ENCODE measurements around the gene ABHD12. TPM values are rescaled to one million over a fixed set of nuclear protein-coding genes. Genes with fewer than 3 reads are reported as not detected.

The ABHD12 gene
- polyA plus RNA-seq (2013, experiment 1 of 2), result 24.8 TPM
- 27.3 TPM for polyA plus RNA-seq (2013, experiment 2 of 2)

- Histone ChIP-seq H3K4me2 (ENCODE audit: insufficient read depth, low read length, poor library complexity, severe bottlenecking) (peak within 1 kb of the TSS; percentile 91), H3K27ac (replicated peaks; ENCODE audit: low read length) (peak within 1 kb of the TSS; percentile 94), H3K14ac (ENCODE audit: low read length) (peak within 1 kb of the TSS; percentile 89), H3K18ac (ENCODE audit: low read length) (peak within 1 kb of the TSS; percentile 97), H2BK15ac (ENCODE audit: low read length) (peak within 1 kb of the TSS; percentile 92), H4K8ac (ENCODE audit: low read depth, low read length) (no peak within 1 kb of the TSS), H2AK5ac (ENCODE audit: low read depth, low read length) (peak within 1 kb of the TSS; percentile 88), H3K79me1 (ENCODE audit: low read depth, low read length) (peaks cover 5% of the 10 kb centered on the region), H4K91ac (ENCODE audit: low read depth, low read length, poor library complexity) (no peak within 1 kb of the TSS), H3K27me3 (ENCODE audit: control insufficient read depth in 3 of 3, insufficient read depth in 3 of 3, low read depth in 1 of 3, low read length in 3 of 3) (no peaks in the 10 kb centered on the region), H3K9ac (ENCODE audit: low read depth, low read length, poor library complexity) (peak within 1 kb of the TSS; percentile 97), H2AFZ (ENCODE audit: low read length) (peak within 1 kb of the TSS; percentile 96), H3K4me3 (ENCODE audit: low read length in 2 of 2) (peak within 1 kb of the TSS; percentile 86 to 100), H2BK5ac (ENCODE audit: low read length) (no peak within 1 kb of the TSS), H2BK120ac (ENCODE audit: low read depth, low read length) (peak within 1 kb of the TSS; percentile 22), H2BK12ac (ENCODE audit: low read length) (peak within 1 kb of the TSS; percentile 58), H3K4me1 (ENCODE audit: control insufficient read depth in 2 of 2, insufficient read depth in 1 of 2, low read depth in 1 of 2, low read length in 2 of 2) (peaks cover 0 to 3% of the 10 kb centered on the region in 2 donors), H3K36me3 (replicated peaks in 1 of 2; ENCODE audit: control insufficient read depth in 2 of 2, insufficient read depth in 2 of 2, low read length in 2 of 2) (peaks cover 3 to 15% of the 10 kb centered on the region in 2 donors), H3K9me3 (replicated peaks in 1 of 2; ENCODE audit: control insufficient read depth in 2 of 2, insufficient read depth in 1 of 2, low read depth in 1 of 2, low read length in 2 of 2) (peaks cover 0 to 5% of the 10 kb centered on the region in 2 donors), H3K4ac (ENCODE audit: low read length) (peak within 1 kb of the TSS; percentile 84), H3K23ac (ENCODE audit: low read depth, low read length, poor library complexity) (peak within 1 kb of the TSS; percentile 95)
- DNase-seq (ENCODE audit: low spot score), result peak; percentile 92
- WGBS, 2 donors (ENCODE audit: extremely low coverage in 2 of 2, insufficient read length in 2 of 2, insufficient replicate concordance in 1 of 2), result no CpG with 5 or more reads among the region's 91 CpGs
These were observed at the start of gene ABHD12 for GRCh38 chr20:25390538-25391528. TSS of gene ABHD12 (minus strand) at chr20:25390835. CDS start at chr20:25390703, 132 bp downstream.

- Histone ChIP-seq H2BK5ac (ENCODE audit: low read length) (no peak overlapping the region), H3K9ac (ENCODE audit: low read depth, low read length, poor library complexity) (no peak overlapping the region), H2BK15ac (ENCODE audit: low read length) (no peak overlapping the region), H4K8ac (ENCODE audit: low read depth, low read length) (no peak overlapping the region), H2BK12ac (ENCODE audit: low read length) (no peak overlapping the region), H3K14ac (ENCODE audit: low read length) (no peak overlapping the region), H3K4ac (ENCODE audit: low read length) (no peak overlapping the region), H3K79me1 (ENCODE audit: low read depth, low read length) (no peaks in the 10 kb centered on the region), H3K23ac (ENCODE audit: low read depth, low read length, poor library complexity) (no peak overlapping the region), H2AFZ (ENCODE audit: low read length) (no peak overlapping the region), H2BK120ac (ENCODE audit: low read depth, low read length) (no peak overlapping the region), H3K18ac (ENCODE audit: low read length) (no peak overlapping the region), H3K4me2 (ENCODE audit: insufficient read depth, low read length, poor library complexity, severe bottlenecking) (no peak overlapping the region), H3K4me3 (ENCODE audit: low read length in 2 of 2) (no peak overlapping the region), H3K4me1 (ENCODE audit: control insufficient read depth in 2 of 2, insufficient read depth in 1 of 2, low read depth in 1 of 2, low read length in 2 of 2) (peaks cover 3 to 4% of the 10 kb centered on the region in 2 donors), H3K27me3 (ENCODE audit: control insufficient read depth in 3 of 3, insufficient read depth in 3 of 3, low read depth in 1 of 3, low read length in 3 of 3) (no peaks in the 10 kb centered on the region), H2AK5ac (ENCODE audit: low read depth, low read length) (no peak overlapping the region), H3K36me3 (replicated peaks in 1 of 2; ENCODE audit: control insufficient read depth in 2 of 2, insufficient read depth in 2 of 2, low read length in 2 of 2) (peaks cover 10 to 90% of the 10 kb centered on the region in 2 donors), H3K27ac (replicated peaks; ENCODE audit: low read length) (no peak overlapping the region), H4K91ac (ENCODE audit: low read depth, low read length, poor library complexity) (no peak overlapping the region), H3K9me3 (replicated peaks in 1 of 2; ENCODE audit: control insufficient read depth in 2 of 2, insufficient read depth in 1 of 2, low read depth in 1 of 2, low read length in 2 of 2) (no peaks in the 10 kb centered on the region)
- WGBS, 2 donors (ENCODE audit: extremely low coverage in 2 of 2, insufficient read length in 2 of 2, insufficient replicate concordance in 1 of 2), result no CpG with 5 or more reads among the region's 3 CpGs
- DNase-seq (ENCODE audit: low spot score), result no peak
These were observed 48.7 kb upstream of the ABHD12 start for GRCh38 chr20:25439328-25439727.

DNA sequence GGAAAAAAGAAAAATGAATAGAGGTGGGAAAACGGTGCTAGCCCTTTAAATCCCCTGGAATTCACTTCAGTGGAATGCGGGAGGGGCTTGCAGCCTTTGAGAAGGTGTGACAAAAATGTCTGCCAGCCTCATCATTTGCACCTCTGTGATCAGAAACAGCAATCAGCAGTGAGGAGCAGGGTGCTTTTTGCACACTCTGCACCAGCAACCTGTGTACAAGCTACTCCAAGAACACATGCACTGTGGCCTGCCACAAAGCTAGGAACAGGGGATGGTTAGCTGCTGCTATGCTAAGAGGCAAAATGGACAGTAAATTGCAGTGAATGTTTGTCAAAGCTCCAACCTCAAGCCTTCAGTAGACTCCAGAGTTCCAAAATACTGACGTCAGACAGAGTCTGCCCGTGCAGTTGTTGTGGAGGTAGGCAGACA, 46.5 kb upstream of the ABHD12 start:
- Histone ChIP-seq H4K91ac (ENCODE audit: low read depth, low read length, poor library complexity) (no peak overlapping the region), H3K27me3 (ENCODE audit: control insufficient read depth in 3 of 3, insufficient read depth in 3 of 3, low read depth in 1 of 3, low read length in 3 of 3) (no peaks in the 10 kb centered on the region), H2BK5ac (ENCODE audit: low read length) (no peak overlapping the region), H3K4me3 (ENCODE audit: low read length in 2 of 2) (no peak overlapping the region), H2BK12ac (ENCODE audit: low read length) (no peak overlapping the region), H3K36me3 (replicated peaks in 1 of 2; ENCODE audit: control insufficient read depth in 2 of 2, insufficient read depth in 2 of 2, low read length in 2 of 2) (peaks cover 11 to 87% of the 10 kb centered on the region in 2 donors), H3K79me1 (ENCODE audit: low read depth, low read length) (no peaks in the 10 kb centered on the region), H3K14ac (ENCODE audit: low read length) (no peak overlapping the region), H2AFZ (ENCODE audit: low read length) (peak overlapping the region; percentile 31), H2BK15ac (ENCODE audit: low read length) (no peak overlapping the region), H3K4me1 (ENCODE audit: control insufficient read depth in 2 of 2, insufficient read depth in 1 of 2, low read depth in 1 of 2, low read length in 2 of 2) (peaks cover 3 to 4% of the 10 kb centered on the region in 2 donors), H3K9ac (ENCODE audit: low read depth, low read length, poor library complexity) (peak overlapping the region; percentile 65), H3K9me3 (replicated peaks in 1 of 2; ENCODE audit: control insufficient read depth in 2 of 2, insufficient read depth in 1 of 2, low read depth in 1 of 2, low read length in 2 of 2) (peaks cover 0 to under 1% of the 10 kb centered on the region in 2 donors), H3K18ac (ENCODE audit: low read length) (peak overlapping the region; percentile 49), H2AK5ac (ENCODE audit: low read depth, low read length) (no peak overlapping the region), H3K4me2 (ENCODE audit: insufficient read depth, low read length, poor library complexity, severe bottlenecking) (no peak overlapping the region), H3K4ac (ENCODE audit: low read length) (peak overlapping the region; percentile 1), H3K23ac (ENCODE audit: low read depth, low read length, poor library complexity) (no peak overlapping the region), H3K27ac (replicated peaks; ENCODE audit: low read length) (peak overlapping the region; percentile 80), H4K8ac (ENCODE audit: low read depth, low read length) (no peak overlapping the region), H2BK120ac (ENCODE audit: low read depth, low read length) (no peak overlapping the region)
- DNase-seq (ENCODE audit: low spot score), result peak; percentile 32
- WGBS, 2 donors (ENCODE audit: extremely low coverage in 2 of 2, insufficient read length in 2 of 2, insufficient replicate concordance in 1 of 2), result no CpG with 5 or more reads among the region's 4 CpGs

DNA sequence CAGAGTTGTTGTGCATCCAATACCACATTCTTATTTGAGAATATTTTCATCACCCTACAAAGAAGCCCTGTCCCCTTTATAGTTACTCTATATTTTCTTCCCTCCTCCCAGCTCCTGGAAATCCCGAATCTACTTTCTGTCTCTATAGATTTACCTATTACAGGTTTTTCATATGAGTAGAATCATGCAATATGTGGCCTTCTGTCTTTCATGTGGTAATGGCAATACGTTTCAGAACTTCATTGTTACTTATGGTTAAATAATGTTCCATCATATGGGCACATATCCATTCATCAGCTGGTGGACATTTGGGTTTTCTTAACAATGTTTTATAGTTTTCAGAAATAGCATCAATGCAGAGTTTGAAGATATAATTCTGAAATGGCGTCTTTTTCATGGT, 33.9 kb upstream of the ABHD12 start:
- no peak overlapping the region for H3K4ac ChIP-seq (ENCODE audit: low read length)
- H2BK120ac ChIP-seq (ENCODE audit: low read depth, low read length), result no peak overlapping the region
- H3K36me3 ChIP-seq (replicated peaks in 1 of 2; ENCODE audit: control insufficient read depth in 2 of 2, insufficient read depth in 2 of 2, low read length in 2 of 2), result peaks cover 18 to 92% of the 10 kb centered on the region in 2 donors
- H3K27ac ChIP-seq (replicated peaks; ENCODE audit: low read length), result no peak overlapping the region
- no peak for DNase-seq (ENCODE audit: low spot score)
- H3K23ac ChIP-seq (ENCODE audit: low read depth, low read length, poor library complexity), result no peak overlapping the region
- no peak overlapping the region for H3K14ac ChIP-seq (ENCODE audit: low read length)
- no peaks in the 10 kb centered on the region for H3K79me1 ChIP-seq (ENCODE audit: low read depth, low read length)
- no peak overlapping the region for H2BK5ac ChIP-seq (ENCODE audit: low read length)
- WGBS, 2 donors (ENCODE audit: extremely low coverage in 2 of 2, insufficient read length in 2 of 2, insufficient replicate concordance in 1 of 2), result no CpG with 5 or more reads among the region's 3 CpGs
- H2BK12ac ChIP-seq (ENCODE audit: low read length), result no peak overlapping the region
- no peak overlapping the region for H3K18ac ChIP-seq (ENCODE audit: low read length)
- no peak overlapping the region for H2AFZ ChIP-seq (ENCODE audit: low read length)
- no peak overlapping the region for H2AK5ac ChIP-seq (ENCODE audit: low read depth, low read length)
- no peaks in the 10 kb centered on the region for H3K27me3 ChIP-seq (ENCODE audit: control insufficient read depth in 3 of 3, insufficient read depth in 3 of 3, low read depth in 1 of 3, low read length in 3 of 3)
- no peak overlapping the region for H4K91ac ChIP-seq (ENCODE audit: low read depth, low read length, poor library complexity)
- H3K9me3 ChIP-seq (replicated peaks in 1 of 2; ENCODE audit: control insufficient read depth in 2 of 2, insufficient read depth in 1 of 2, low read depth in 1 of 2, low read length in 2 of 2), result peaks cover 0 to 27% of the 10 kb centered on the region in 2 donors
- no peak overlapping the region for H2BK15ac ChIP-seq (ENCODE audit: low read length)
- no peak overlapping the region for H3K9ac ChIP-seq (ENCODE audit: low read depth, low read length, poor library complexity)
- no peaks in the 10 kb centered on the region for H3K4me1 ChIP-seq (ENCODE audit: control insufficient read depth in 2 of 2, insufficient read depth in 1 of 2, low read depth in 1 of 2, low read length in 2 of 2)
- H3K4me2 ChIP-seq (ENCODE audit: insufficient read depth, low read length, poor library complexity, severe bottlenecking), result no peak overlapping the region
- no peak overlapping the region for H3K4me3 ChIP-seq (ENCODE audit: low read length in 2 of 2)
- H4K8ac ChIP-seq (ENCODE audit: low read depth, low read length), result no peak overlapping the region
